GM19397 (cell line): ENCODE data around the gene COL18A1.

Experiments
- ATAC-seq: cut with Tn5 transposase; IDR thresholded peaks from one replicate; pipeline ENCODE4 v1.9.1; 2021; ENCODE audit warnings: mild to moderate bottlenecking, moderate library complexity; ENCODE audit not compliant: unreplicated experiment

Gene COL18A1

DNA sequence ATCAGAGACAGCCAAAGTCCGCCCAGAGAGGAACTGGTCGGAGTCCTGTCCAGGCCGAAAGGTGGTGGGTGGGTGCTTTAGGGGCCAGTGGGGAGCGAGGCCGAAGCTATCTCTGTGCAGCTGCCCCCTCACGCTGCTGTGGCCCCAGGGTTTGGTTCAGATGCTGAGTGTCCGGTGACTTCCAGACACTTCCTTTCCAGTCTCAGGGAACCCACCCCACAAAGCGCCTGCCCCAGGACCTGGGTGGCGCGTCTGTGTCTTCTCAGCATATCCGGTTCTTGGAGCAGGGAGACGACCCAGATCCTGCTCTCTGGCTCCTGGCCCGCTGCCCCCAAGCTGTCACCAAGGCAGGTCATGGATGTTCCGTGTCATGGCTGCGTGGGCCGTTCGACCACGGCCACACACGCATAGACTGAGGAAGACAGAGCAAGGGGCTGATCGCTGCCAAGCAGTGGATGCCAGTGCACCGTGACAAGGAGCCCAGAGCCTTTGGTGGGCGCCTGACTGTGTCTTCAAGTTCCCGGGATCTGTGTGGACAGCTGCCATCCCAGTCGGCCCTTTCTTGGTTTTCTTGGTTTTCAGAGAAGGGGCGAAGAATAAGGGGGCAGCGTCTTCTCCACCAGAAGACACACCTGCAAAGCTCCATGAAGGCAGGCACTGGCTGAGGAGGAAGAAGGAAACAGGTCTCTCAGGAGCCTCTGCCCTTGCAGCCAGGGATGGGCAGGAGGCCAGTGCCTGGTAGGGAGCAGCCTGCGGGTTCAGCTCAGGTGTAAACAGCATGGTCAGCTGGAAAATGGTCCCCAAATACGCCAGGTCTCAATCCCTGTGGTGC is 22.9 kb upstream of the COL18A1 start:
- no peak for ATAC-seq

DNA sequence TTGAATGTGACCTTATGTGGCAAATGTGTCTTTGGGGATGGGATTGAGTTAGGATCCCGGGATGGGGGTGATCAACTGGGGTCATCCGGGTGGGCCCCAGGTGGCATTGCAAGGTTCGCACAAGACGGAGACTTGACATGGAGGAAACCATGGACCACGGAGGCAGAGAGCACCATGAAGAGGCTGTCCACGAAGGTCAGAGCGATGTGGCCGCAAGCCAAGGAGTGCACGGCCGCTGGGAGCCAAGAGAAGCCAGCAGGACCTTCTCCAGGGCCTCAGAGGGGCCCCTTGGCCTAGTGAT is 22.3 kb upstream of the COL18A1 start:
- ATAC-seq = no peak

DNA sequence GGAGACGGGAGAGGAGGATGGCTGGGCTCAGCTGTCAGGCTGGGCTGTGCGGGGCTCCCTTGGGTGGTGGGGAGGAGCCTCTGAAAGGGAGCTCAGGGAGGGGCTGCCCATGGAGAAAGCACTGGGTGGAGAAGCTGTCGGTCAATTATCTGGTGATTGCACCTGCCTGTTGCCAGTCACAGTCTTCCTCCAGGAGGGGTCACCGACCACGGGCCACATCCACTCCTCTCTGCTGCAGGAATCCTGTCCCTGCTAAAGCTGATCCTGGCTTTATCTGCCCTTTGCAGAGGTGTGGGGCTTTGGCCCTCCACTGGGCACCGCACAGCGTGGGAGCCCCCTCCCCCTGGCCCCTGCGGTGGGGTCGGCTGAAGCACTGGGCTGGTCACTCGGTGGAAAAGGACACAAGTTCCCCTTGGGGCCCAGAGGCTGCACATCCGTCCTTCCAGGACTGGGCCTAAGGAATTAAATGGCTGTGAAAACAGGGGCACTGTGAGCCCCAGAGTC is 21.8 kb upstream of the COL18A1 start:
- ATAC-seq = no peak

DNA sequence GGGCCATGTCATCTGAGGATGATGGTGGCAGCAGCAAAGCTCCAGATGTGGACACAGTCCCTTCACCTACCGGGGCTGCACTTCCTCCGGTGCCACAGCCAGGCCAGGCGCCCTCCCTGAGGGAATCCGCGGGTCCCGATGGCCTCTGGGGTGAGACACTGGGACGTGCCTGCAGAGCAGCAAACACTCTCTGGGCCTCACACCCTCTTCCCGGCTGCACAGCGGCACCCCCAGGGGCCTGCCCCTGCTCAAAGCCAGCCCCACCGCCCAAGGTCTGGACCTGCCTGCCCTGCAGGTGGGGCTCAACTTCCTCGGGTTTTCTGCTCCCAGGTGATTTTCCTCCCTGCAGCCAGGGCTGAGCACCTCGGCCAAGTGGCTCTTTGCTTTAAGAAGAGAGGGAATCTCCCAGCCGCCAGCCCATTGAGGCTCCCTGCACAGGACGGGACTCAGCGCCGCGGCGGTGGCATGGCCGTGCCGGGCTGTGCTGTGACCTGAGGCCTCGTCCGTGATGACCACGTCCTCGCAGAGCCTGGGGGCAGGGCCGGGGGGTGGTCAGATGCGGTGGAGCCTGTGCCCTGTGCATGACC is 21.3 kb upstream of the COL18A1 start:
- ATAC-seq = no peak

DNA sequence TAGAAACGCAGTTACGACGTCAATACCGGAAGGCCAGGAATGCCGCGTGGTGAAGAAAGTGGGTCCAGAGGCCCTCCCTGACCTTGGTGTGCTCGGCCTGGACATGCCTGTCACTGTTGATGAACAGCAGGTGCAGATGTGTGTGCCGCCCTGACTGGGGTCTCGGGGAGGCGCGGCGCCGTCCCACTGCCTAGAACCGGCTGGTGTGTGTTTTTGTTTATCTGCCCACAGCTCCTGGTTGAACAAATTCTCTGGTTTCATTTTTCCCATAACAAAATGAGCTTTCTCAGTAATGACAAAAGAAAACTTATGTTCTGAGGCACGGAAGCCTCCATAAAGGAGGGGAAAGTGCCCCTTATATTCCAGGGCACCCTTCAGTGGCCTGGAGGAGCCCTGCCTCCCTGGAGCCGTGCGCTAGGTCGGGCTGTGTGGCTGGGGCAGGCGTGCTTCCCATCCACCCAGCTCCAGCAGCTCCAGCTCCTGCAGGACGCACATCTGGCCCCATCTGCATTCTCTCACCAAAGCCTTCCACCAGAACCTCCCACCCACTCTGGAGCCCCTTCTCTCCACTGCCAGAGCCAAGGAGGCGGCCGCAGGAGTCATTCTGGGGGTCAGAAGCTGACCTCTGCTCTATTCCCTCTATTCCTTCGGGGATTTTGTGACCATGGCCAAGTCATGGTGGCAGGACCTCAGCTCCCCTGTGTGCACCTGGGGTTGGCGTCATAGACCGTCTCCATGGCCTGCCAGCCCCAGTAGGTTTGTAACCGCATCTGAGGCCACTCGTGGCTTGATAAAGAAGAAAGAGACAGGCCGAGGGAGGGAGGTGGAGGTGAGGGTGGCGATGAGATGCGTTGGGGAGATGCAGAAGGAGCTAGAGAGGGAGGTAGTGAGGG is 20.1 kb upstream of the COL18A1 start:
- no peak for ATAC-seq

DNA sequence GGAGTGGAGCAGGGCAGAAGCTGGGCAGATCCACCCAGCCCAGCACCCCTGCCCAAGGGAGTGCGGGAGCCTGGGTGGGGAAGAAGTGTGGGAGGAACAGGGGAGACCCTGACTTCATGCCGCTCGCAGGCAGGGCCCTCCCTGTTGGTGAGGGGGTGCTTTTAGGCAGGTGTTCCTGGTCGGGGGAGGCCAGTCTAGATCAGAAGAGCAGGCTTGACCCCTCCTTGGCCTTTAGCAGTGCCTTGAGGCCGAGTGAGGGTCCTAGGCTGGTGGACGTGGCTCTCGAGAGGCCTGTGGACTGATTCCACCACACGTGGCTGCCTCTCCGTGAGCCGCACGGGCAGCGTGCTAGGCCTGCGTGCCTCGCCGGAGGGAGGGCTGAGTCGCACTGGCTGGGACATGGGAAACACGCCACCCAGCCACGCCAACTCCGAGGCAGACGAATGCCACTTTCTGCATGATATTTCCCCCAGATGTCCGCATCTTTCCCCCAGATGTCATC is 19.4 kb upstream of the COL18A1 start:
- ATAC-seq = no peak

DNA sequence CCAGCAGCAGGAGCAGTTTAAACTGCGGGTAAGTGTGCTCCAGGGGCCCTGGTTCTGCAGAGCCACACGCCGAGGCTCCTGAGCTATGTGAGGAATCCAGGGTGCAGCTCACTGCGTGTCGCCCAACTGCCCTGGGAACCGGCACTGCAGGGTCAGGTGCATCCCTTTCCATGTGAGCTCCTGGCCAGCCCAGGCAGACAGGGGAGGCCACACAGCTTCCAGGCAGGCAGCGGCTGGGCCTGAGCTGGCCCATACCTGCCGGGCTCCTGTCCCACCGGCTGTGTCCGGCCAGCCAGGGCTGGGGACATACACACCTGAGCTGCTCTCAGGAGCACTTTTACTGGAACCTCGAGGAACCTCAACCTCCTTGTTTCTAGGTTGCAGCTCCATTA is 18.6 kb upstream of the COL18A1 start:
- ATAC-seq = no peak

DNA sequence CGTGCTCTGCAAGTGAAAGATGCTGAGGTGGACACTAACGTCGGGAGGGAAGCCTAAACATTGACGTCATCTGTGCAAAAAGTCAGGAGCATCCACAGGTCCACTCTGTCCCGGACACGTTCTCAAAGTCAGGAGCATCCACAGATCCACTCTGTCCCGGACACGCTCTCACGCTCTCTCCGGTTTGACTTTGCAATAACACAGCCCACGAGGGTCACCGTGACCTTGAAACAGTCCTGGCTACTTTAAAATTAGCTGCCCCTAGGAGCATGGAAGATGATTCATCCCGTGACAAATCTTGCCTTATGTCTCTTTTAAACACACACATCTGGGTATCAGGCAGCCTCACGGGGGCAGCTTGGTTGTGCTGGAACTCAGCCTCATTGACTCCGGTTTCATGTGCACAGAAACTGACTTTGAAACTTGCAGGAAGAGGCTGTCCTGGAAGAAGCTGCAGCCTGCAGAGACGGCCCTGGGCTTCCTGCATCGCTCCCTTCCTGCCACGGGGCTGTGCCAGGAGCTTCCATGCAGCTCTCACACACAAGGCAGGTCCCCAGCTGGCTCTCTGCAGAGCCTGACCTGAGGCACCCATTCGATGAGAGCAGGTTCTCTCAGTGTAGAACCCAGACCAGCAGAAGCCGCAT is 18.1 kb upstream of the COL18A1 start:
- ATAC-seq = no peak

DNA sequence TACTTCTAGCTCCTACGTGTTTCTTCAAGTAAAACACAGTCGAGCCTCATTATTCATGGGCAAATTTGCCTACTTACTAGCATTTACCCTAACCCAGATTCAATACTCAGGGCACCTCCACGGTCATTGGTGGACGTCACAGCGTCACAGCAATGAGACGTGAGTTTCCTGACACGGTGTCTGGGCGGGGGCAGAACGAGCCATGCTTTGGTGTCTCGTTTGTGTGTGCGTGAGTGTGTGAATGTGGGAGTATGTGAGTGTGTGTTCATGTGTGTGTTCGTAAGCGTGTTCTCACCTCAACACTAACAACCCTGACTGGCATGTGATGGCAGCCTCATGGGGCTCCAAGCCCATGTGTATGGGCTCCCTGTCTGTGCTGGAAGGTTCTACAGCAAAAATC is 17.5 kb upstream of the COL18A1 start:
- no peak for ATAC-seq

DNA sequence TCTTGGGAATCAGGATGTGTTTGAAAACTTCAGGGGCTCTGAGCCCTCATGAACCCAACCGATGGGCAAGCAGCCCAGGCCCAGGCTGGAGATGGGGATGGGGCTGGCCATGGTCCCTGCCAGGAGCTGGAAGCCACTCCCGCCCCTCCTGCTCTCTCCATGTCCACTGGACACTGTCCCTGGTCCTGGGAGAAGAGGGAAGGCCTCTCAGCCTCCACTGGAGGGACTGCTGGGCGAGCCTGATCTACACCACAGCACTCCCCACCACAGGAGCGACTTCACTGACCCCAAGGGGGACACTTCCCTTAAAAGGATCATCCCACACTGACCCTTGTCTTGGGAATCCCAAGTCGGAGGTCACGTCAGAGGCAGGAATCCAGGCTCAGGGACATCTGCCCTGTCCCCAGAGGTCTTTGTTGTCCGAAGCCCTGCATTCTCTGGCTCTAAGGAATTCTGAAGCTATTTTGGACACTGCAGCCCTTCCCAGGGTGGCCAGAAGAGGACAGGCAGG is 16.9 kb upstream of the COL18A1 start:
- no peak for ATAC-seq

DNA sequence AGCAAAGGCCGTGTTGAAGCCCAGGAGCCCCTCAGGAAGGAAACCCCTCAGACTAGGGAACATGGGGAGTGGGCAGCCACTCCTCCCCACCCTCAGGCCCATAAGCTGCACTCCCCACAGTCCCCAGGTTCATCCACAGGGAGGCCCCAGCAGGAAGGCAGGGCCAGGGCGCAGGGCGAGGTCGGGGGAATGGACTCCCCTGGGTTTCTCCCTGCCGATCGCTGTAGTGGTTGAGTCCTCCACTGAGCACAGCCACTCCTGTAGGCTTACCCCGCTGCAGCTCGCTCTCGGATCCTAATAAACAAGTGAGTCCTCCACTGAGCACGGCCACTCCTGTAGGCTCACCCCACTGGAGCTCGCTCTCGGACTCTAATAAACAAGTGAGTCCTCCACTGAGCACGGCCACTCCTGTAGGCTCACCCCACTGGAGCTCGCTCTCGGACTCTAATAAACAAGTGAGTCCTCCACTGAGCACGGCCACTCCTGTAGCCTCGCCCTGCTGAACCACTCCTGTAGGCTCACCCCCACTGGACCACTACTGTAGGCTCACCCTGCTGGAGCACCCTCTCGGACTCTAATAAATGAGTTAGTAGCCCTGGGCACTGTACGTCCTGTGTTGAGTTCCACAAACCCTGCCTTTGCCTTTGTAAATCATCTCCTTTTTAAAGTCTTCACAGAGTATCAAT is 16.2 kb upstream of the COL18A1 start:
- ATAC-seq = no peak

DNA sequence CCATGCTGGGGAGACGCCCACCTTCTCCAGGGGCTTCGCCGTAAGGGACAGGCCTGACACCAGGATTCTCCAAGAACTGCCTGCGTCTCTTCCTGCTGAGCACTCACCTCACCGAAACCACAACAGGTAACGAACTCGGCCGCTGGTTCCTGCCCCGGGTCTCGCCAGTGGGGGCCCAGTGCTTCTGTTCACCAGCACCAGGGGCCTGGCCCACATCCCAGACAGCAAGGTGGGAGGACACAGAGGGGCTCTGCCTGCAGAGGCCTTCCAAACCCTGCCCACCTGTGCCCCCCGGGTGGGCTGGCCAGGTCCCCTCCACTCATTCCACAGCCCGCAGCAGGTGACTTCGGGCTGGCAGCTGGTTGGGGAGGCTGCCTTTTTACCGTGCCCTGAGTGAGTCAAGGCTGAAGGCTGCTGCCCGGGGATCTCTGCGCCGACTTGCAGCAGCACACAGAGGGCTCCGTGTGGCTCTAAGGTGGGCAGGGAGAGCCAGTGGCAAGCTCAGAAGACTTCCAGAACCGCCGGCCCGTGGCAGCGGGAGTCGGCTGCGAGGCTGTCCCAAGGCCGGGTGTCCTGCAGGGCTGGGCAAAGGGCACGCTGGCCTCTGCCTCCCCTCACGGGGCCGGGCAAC is 14.7 kb upstream of the COL18A1 start:
- ATAC-seq = no peak

DNA sequence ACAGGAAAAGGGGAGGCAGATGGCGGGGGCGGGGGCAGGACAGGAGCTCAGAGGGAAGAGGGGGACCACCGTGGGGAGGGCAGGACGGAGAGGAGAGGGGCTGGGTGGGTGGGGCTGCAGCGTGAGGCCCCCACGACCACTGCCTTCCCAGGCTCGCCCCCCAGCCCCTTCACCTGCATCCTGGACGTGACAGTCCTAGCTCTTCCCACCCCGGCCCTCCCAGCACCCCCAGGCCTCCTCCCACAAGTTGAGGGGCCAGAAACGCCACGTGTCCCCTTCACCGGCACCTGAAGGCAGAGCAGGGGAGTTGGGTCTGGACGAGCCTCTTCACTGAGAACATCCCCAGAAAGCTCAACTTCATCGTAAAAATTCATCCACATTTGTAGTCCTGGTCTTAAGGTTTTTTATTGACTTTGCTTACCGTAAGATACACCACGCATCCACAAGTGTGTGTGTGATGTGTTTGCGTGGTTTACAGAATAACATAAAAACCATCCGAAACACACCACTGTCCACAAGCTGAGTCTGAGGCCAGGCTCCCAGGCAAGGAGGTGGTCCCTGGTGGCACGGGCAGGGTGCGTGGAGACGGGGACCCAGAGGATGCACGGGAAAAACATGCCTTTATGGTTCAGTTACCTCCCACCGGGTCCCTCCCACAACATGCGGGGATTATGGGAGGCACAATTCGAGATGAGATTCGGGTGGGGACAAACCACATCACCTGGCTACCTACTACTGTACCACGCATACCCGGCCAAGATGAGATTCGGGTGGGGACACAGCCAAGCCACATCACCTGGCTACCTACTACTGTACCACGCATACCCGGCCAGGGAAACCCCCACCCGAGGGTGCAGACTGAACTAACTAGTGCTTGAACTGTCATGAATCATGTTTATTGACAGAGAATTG is 13.9 kb upstream of the COL18A1 start:
- no peak for ATAC-seq

DNA sequence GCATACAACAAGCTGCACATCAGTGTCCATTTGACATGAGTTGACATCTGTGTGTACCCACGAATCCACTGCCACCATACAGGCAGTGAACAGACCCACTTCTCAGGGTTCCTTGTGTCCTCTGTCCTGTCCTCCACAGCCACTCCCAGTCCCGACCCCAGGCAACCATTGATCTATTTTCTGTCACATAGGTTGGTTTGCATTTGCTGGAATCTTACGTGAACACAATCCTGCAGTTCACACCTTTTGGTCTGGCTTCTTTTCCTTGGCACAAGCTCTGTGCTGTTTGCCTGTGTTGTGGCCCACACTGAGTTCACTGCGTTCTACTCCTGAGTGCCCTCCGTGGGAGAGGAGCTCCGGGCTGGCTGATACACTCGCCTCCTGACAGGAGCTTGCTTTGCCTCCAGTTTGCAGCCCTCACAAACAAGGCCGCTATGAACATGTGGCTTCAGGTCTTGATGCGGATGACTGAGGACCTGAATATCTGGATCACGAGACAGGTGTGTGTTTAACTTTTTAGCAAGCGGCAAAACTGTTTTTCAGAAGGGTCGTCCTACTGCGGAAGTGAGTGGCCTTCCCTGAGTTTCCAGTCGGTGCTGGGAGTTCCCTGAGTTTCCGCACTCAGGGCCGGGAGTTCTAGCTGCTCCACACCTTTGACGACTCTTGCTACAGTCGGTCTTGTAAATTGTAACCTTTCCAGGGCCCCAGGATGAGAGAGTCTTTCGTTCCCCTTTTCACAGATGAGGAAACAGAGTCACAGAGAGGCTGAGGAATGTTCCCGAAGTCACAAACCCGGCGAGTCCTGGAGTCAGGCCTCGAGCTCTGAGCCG is 13.0 kb upstream of the COL18A1 start:
- ATAC-seq = no peak

DNA sequence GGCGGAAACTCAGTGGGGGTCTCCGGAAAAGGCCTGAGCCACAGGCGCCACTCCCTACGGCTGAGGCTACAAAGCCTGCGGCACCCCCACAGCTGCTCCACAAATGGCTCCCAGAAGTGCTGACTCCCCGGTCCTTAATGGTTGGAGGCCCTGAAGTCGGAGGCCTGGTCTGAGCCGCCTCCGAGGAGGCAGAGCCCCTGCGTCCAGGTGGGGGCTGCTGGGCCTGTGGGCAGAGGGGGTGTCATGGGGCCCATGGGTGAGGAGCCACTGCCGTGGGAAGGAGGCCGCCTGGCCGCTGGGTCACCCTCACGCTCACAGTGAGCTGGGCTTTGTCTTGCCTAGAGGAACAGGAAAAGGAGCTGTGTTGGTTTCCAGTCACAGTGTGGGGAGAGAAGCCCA is 12.4 kb upstream of the COL18A1 start:
- no peak for ATAC-seq

DNA sequence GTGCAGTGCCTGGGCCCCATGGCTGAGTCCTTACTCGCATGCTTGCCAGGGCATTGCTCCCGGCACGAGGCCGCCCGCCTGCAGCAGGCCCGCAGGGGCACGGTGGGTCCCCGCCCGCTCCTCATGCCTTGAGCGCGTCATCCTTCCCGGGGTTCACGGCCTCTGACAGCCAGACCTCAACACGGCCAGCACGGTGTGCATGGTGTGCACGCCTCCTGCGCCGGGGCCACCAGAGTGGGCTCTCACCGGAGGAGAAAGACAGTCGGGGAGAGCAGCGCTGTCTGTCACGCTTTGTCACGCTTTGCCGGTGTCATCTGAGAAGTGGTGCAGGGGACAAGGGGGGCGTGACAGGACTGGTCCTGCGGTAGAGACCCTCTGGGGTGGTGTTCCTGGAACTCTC is 11.9 kb upstream of the COL18A1 start:
- ATAC-seq = no peak

DNA sequence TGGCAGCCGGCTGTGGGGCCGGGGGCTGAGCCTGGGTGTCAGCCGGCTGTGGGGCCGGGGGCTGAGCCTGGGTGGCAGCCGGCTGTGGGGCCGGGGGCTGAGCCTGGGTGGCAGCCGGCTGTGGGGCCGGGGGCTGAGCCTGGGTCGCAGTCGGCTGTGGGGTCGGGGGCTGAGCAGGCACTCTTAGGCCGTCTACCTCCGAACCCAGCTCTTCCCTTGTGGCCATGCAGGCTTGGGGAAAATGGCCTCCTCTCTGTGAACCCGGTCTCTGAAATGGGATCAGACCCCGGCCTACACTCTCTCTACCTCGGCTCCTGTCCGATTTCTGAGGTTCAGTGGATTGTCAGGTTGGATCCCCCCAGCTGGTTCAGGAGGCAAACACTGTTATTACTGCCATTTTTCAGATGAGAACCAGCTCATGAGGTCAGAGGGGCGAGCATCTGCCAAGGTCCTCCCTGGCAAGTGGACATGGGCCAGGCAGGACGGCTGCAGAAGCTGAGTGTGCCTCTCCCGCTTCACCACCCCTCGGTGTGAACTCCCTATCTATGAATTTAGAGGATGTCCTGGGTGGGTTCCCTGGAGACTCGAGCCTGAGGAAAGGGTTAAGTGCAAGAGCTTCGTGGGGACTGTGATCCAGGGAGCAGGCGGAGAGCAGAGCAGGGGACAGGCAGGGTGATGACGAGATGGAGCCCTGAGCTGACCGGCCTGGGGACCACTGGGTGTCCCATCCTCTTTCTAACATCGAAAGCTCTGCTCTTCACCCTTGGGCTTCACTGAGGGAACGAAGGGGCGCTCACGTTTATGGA is 10.9 kb upstream of the COL18A1 start:
- no peak for ATAC-seq
